A204.1 (cell line): ENCODE measurements around the gene ATP9B.

ENCODE experiments used
- FAIRE-seq: peaks from 2 replicates; lab custom pipeline; 2012; peaks lifted over from hg19 to GRCh38; lab: Jason Lieb, UNC

Gene ATP9B

DNA sequence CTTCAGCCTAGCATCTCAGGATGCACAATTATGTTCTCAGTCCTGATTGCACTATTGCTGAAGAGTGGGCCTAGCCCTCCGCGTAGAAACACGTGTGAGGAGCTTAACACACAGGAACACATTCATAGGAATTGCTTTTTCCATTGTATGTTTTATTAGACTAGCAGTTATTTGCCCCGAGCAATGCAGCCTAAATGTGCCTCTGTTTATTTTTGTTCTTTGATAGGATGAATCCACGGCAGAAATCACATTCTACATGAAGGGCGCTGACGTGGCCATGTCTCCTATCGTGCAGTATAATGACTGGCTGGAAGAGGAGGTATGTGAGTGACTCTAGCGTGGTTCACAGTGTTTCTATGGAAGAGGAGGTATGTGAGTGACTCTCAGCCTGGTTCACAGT lies 260.6 kb downstream of the ATP9B start:
- no peak for FAIRE-seq

DNA sequence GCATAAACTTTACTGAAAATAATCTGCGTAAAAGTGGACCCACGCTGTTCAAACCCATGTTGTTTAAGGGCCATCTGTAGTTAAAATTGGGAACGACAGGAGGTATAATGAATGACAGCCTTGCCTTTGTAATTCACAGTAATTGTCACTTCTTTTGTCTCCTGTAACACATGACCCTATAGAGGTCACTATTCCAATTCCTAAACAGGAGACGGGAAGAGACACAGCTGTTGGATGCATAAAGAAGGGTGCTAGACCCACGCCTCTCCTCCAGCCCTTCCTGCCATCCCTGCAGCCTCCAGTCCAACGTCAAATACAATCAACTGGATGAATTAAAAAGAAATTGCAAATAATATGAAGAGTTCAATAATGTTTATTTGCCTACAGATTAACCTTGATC lies 263.5 kb downstream of the ATP9B start:
- no peak for FAIRE-seq

DNA sequence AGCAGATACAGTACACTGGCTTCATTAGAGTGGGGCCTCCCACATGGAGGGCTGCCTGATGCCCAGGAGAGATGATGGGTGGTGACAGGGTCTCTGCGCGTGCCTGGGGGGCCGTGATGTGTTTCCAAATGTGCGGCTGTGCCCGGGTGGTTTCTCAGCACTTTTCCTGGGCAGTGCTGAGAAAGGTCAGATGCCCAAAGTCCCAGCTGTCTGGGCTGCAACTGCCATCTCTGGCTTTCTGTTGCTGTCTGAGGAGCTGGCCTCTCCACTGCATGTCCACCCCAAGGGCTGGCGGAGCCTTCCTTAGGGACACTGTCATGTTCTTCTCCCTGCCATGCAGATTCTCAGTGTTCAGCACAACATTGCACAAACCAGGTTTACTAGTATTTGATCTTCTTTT lies 263.9 kb downstream of the ATP9B start:
- no peak for FAIRE-seq

- FAIRE-seq, result no peak
Measured at GRCh38 chr18:79334496-79335233, 265.5 kb downstream of the ATP9B start.

GRCh38 chr18:79335833-79336360 lies 266.7 kb downstream of the ATP9B start:
- no peak for FAIRE-seq

- FAIRE-seq, result no peak
Measured at GRCh38 chr18:79336556-79337142, 267.5 kb downstream of the ATP9B start.

GRCh38 chr18:79337184-79337583 lies 268.0 kb downstream of the ATP9B start:
- no peak for FAIRE-seq

- FAIRE-seq, result no peak
Measured at GRCh38 chr18:79337620-79338019, 268.4 kb downstream of the ATP9B start.

- FAIRE-seq, result no peak
Measured at GRCh38 chr18:79339094-79339908, 270.1 kb downstream of the ATP9B start.

- no peak for FAIRE-seq
Measured at GRCh38 chr18:79343567-79344207, 274.5 kb downstream of the ATP9B start.

DNA sequence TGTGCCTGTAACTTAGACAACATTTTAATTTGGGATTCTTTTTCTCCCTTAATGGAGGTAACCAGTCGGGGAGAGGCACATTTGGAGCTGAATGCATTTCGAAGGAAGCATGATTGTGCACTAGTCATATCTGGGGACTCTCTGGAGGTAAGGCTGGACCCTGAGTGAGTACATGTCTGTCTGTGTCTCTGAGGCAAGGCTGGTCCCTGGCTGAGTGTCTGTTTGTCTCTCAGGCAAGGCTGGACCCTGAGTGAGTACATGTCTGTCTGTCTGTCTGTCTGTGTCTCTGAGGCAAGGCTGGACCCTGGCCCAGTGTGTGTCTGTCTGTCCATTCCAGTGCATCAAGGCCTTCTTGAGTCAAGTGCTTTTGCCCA lies 275.0 kb downstream of the ATP9B start:
- no peak for FAIRE-seq

GRCh38 chr18:79345366-79345765 lies 276.2 kb downstream of the ATP9B start:
- FAIRE-seq, result no peak

DNA sequence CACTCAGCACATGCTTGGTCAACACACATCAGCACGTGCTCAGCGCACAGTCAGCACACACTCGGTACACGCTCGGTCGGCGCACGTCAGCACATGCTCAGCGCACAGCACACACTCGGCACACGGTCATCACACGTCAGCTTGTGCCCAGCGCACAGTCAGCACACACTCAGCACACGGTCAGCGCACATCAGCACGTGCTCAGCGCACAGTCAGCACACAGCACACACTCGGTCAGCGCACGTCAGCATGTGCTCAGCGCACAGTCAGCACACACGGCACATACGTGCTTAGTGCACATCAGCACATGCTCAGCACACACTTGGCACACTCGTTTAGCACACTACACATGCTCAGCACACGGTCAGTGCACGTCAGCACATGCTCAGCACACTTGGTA lies 276.8 kb downstream of the ATP9B start:
- no peak for FAIRE-seq

- no peak for FAIRE-seq
Measured at GRCh38 chr18:79348066-79348465, 278.9 kb downstream of the ATP9B start.

GRCh38 chr18:79352432-79352831 lies 283.2 kb downstream of the ATP9B start:
- FAIRE-seq, result no peak

GRCh38 chr18:79353267-79353666 lies 284.1 kb downstream of the ATP9B start:
- no peak for FAIRE-seq

- no peak for FAIRE-seq
Measured at GRCh38 chr18:79354350-79354749, 285.2 kb downstream of the ATP9B start.

GRCh38 chr18:79355433-79356335 lies 286.5 kb downstream of the ATP9B start:
- FAIRE-seq, result no peak

DNA sequence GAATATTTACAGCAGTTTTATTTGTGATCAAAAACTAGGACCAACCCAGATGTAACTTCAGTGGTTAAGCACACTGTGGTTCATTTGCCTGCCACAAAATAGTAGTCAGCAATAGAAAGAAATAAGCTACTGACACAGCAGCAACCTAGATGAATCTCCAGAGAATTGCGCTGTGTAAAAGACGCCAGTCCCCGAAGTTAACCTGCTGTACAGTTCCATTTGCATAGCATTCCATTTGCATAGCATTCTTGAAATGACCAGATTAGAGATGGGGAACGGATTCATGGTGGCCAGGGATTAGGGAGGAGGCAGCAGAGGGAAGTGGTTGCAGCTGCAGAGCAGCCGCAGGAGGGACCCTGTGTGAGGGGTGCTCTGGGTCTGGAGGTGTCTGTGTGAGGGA lies 287.2 kb downstream of the ATP9B start:
- no peak for FAIRE-seq

DNA sequence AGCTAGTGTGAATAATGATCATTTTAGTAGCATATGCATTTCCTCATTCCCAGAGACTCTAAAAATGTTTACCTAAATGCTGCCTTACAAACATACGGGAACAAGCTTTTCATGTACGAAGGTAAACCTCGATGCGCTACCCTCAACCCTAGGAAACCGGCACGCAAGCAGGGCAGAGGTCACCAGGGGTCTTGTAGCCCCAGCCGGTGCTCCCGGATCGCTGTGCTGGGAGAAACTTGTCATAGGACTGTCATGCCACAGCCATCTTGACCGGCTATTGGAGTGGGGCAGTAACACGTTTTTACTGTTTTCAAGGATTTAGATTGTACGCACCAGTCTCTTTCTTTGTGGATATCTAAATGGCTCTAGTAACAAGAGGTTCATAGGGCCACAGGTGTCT lies 291.7 kb downstream of the ATP9B start:
- FAIRE-seq, result no peak

DNA sequence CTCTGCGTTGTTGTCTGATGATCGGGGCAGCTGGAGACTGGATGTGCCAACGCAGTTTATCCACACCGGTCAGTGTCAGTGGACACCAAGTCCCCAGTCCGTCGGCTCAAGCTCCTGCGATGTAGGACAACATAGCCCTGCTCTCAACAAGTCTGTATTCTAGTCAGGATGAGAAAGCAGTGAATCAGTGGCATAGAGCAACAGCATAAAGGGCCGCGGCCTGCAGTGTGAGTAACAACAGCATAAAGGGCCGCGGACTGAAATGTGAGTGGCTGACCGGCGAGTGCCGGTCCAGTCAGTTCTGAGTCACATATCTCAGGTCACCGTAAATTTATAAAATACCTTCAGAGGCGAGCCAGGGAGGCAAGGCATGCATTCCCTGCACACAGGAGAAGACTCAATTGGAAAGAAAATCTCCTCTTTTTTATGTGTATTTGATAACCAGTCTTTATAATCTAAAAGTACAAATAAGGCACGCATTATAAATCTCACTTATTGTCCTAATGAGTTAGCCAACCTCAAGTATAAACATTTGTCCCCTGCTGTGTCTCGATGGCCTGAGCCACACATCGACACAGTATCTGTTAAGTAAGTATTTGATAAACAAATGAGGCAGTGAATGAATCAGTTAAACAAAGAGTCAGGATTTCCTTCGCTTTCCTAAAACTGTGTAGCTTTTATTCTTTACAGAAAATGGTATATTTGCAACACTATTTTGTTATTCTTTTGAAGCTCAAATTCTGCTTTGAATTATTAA lies 292.8 kb downstream of the ATP9B start:
- FAIRE-seq, result no peak
